HG02759 (cell line): ENCODE measurements around the gene SLC13A5.
"Not testable (repeated sequence)": the region's sequence is repeated elsewhere in the genome, so short reads cannot be mapped to it uniquely, and the experiment has no call there.

Experiments
- ATAC-seq: cut with Tn5 transposase; IDR thresholded peaks from one replicate; pipeline ENCODE4 v1.9.1; 2021; ENCODE audit warnings: mild to moderate bottlenecking, moderate library complexity; ENCODE audit not compliant: unreplicated experiment

Gene SLC13A5

DNA sequence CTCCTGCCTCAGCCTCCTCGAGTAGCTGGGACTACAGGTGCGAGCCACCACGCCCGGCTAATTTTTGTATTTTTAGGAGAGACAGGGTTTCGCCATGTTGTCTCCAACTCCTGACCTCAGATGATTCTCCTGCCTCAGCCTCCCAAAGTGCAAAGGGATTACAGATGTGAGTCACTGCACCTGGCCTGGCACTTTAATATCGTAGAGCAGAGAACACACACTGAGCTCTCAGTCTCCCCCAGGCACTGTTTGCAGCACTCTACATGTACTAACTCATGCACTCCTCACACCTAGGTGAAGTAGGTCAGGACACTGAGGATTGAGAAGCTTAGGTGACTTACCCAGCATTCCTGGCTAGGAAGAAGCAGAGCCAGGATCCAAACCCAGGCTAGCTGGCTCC, 46.6 kb downstream of the SLC13A5 start:
- no peak for ATAC-seq

GRCh38 chr17:6666077-6666521, 47.1 kb downstream of the SLC13A5 start:
- ATAC-seq = no peak

- ATAC-seq = not testable (repeated sequence)
Measured at GRCh38 chr17:6663200-6663599, 50.0 kb downstream of the SLC13A5 start.

GRCh38 chr17:6661464-6661848, 51.7 kb downstream of the SLC13A5 start:
- ATAC-seq = no peak

GRCh38 chr17:6660805-6661463, 52.2 kb downstream of the SLC13A5 start:
- peak; percentile 69 for ATAC-seq

DNA sequence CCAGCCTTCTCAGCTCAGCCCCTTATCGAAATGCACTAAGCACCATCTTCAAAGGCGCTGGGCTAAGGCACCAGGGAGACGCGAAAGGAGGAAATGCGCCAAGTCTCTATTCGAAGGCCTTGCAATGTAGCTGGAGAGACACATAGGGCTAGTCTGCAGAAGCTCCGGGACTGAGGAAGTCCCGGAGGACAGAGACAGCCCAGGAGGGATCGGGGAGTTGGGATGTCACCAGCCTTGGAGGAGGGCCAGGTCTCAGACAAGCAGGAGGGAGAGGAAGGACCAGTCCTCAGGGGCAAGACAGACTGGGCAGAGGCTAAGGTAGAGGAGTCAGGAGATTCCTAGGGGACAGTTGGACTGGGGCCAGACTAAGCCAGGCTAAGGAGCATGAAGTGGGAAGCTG, 53.1 kb downstream of the SLC13A5 start:
- ATAC-seq = no peak

- ATAC-seq = not testable (repeated sequence)
Measured at GRCh38 chr17:6658411-6658810, 54.8 kb downstream of the SLC13A5 start.

DNA sequence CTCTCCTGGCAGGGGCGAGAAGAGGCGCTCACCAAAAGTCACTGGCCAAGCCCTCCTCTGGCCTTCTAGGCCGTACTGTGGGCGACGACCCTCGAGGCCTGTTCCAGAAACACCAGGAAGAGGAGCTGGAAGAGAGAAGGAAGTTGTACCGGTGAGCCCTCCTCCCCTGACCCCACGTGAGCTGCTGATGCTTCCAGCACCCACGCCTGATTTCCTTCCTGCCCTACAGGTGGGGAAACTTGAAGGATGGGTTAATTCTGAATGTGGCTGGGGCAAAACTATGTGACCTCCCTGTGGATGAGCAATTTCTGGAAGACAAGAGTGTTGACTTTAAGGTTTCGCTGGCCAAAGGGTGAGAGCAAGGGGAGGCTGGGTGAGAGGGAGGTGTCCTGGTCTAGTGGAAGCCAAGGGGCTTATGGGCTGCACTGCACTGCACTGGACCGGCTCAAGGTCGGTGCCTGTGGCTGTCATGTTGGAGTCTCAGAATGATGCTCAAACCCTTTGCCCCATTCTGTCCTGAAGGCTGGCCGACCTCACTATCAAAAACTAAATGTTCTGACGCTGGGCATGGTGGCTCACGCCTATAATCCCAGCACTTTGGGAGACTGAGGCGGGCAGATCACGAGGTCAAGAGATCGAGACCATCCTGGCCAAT, 55.4 kb downstream of the SLC13A5 start:
- no peak for ATAC-seq

GRCh38 chr17:6656797-6657632, 56.2 kb downstream of the SLC13A5 start:
- ATAC-seq = not testable (repeated sequence)

- not testable (repeated sequence) for ATAC-seq
Measured at GRCh38 chr17:6655732-6656361, 57.3 kb downstream of the SLC13A5 start.

DNA sequence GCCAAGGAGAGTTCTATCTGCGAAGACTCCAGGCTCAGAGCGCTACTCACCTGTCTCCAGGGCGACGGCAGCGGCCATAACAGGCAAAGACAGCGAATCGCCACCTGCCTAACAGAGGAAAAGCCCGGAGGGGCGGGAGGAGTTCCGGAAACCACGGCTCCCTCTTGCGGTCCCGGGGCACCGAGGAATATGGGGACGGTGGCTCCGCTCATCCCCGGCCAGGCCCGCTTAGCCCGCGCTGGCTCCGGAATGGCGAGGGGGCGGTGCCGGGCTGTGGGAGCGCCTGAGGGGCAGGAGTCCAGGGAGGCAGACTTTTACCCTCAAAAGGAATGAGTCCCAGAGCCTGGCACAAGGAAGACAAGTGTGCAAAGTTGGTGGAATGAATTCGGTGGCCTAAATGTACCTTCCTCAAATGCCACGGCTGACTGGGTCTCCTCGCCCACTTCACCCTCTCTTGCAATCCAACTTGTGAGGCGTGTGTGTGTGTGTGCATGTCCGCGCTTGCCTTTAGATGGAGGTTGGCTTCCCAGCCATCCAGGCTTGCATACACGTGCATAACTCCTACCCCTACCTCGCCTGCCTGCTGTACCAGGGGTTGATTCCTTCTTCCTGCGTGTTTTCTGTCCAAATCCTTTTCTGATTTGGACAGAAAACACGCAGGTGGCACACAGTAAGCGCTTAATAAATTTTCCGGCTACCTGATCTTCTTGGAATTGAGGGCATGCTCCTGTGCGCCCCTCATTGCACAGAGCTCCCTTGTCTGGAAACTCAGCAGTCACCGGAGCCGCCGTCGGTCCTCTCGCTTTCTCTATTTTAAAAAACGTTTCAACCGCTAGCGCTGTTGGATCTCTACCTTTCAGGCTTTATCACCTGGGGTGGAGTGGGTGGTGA, 58.1 kb downstream of the SLC13A5 start:
- no peak for ATAC-seq

DNA sequence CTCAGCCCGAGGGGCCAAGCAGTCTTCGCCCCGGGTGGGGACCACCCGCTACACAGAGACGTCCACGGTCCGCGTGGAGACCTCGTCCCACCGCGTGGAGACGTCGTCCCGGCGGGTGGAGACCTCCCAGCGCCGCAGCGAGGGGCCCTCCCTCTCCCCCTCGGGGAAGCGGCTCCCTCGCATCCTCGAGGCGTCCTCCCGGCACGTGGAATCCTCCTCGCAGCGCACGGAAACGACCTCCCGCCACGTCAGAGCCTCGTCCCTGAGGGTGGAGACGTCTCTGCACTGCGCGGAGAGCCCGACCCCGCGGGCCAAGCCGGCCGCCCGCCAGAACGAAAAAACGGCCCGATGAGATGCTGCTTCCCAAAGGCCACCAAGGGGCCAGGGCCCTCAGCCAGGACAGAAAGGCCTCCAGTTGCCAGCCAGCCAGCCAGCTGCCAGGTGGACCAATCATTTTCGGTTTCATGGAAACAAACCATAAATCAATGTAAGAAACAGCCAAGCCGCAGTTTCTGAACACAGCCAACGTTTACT, 61.2 kb downstream of the SLC13A5 start:
- peak; percentile 15 for ATAC-seq

- ATAC-seq = peak; percentile 95
Measured at GRCh38 chr17:6651354-6651918, 61.7 kb downstream of the SLC13A5 start, which contains the start of the genes C17orf100 and MED31. Gene C17orf100 (plus strand): TSS chr17:6651762. CDS start chr17:6651914, 152 bp downstream. Gene MED31 (minus strand): TSS chr17:6651605. CDS start chr17:6651528, 77 bp downstream.

DNA sequence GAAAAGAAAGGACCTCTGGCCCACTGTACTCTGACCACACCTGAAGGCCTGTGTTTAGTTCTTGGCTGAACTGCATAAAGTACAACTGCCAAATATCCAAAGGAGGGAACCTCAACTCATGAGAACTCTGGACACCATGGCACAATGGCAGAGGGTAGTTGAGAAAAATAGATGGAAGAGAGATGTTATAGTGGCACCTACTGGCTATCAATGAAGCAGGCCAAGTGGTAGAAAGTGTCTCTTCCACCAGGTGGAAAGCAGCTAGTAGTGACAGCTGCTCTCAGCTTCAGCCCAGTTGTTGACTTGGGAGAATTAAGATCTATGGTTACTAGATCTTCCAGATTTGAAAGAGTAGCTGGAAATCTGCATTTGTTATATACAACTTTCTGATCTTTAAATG, 65.0 kb downstream of the SLC13A5 start:
- ATAC-seq = no peak

- no peak for ATAC-seq
Measured at GRCh38 chr17:6643451-6644125, 69.6 kb downstream of the SLC13A5 start.

DNA sequence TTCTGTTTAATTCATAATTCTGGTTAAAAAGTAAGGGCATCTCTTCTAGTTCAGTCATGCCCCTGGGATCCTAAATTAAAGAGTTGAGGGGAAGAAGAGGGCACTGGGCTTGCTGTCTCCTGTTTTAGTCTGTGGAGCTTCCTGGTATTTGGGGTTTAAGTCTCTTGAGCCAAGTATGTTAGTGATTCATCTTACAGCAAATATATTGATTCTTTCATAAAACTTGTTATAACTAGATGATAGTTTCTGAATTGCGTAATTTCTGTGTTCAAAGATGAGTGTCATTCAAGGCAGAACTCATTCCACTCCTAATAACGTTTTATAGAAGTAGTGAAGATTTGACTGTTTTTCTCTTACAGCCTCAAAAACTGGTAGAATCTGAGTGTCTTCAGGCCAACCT, 70.6 kb downstream of the SLC13A5 start:
- no peak for ATAC-seq

- ATAC-seq = peak; percentile 19
Measured at GRCh38 chr17:6641247-6641863, 71.8 kb downstream of the SLC13A5 start.

GRCh38 chr17:6640536-6641246, 72.5 kb downstream of the SLC13A5 start, which contains the start of the genes KIAA0753 and TXNDC17:
Gene KIAA0753 (minus strand): TSS chr17:6640711. CDS start chr17:6635103, 5,608 bp downstream.
Gene TXNDC17 (plus strand): TSS chr17:6641060. CDS start chr17:6641083, 23 bp downstream.
- peak; percentile 93 for ATAC-seq
